ENCODE data around the gene IPPK.

The IPPK gene

GRCh38 chr9:92619601-92620300 is 50.2 kb downstream of the IPPK start:
- DNase-seq (ENCODE audit: low spot score) = no peak
- TF ChIP-seq CTCF (IDR thresholded peaks at IDR 0.05; ENCODE audit: borderline replicate concordance, control extremely low read depth, extremely low read depth, insufficient read depth, missing control alignments) = no peak
- in situ Hi-C loops (cut with MboI; ENCODE audit: low sequenced_read_pairs, unreplicated experiment) = no loop called here

- TF ChIP-seq CTCF (IDR thresholded peaks at IDR 0.05; ENCODE audit: borderline replicate concordance, control extremely low read depth, extremely low read depth, insufficient read depth, missing control alignments) = no peak
- in situ Hi-C loops (cut with MboI; ENCODE audit: low sequenced_read_pairs, unreplicated experiment) = no loop called here
Measured at GRCh38 chr9:92618633-92619225, 51.2 kb downstream of the IPPK start.

GRCh38 chr9:92617951-92618510 is 51.9 kb downstream of the IPPK start:
- in situ Hi-C loops (cut with MboI; ENCODE audit: low sequenced_read_pairs, unreplicated experiment) = no loop called here
- no peak for TF ChIP-seq CTCF (IDR thresholded peaks at IDR 0.05; ENCODE audit: borderline replicate concordance, control extremely low read depth, extremely low read depth, insufficient read depth, missing control alignments)
- no peak for DNase-seq (ENCODE audit: low spot score)

More at GRCh38 chr9:92618633-92619225, 51.2 kb downstream of the IPPK start:
- no peak for DNase-seq (ENCODE audit: low spot score)

- no peak for DNase-seq (ENCODE audit: low spot score)
- in situ Hi-C loops (cut with MboI; ENCODE audit: low sequenced_read_pairs, unreplicated experiment) = no loop called here
- no peak for TF ChIP-seq CTCF (IDR thresholded peaks at IDR 0.05; ENCODE audit: borderline replicate concordance, control extremely low read depth, extremely low read depth, insufficient read depth, missing control alignments)
Measured at GRCh38 chr9:92617195-92617813, 52.6 kb downstream of the IPPK start.

GRCh38 chr9:92616655-92617111 is 53.2 kb downstream of the IPPK start:
- TF ChIP-seq CTCF (IDR thresholded peaks at IDR 0.05; ENCODE audit: borderline replicate concordance, control extremely low read depth, extremely low read depth, insufficient read depth, missing control alignments) = no peak
- in situ Hi-C loops (cut with MboI; ENCODE audit: low sequenced_read_pairs, unreplicated experiment) = no loop called here
- DNase-seq (ENCODE audit: low spot score) = no peak

GRCh38 chr9:92616199-92616641 is 53.7 kb downstream of the IPPK start:
- in situ Hi-C loops (cut with MboI; ENCODE audit: low sequenced_read_pairs, unreplicated experiment) = no loop called here
- no peak for DNase-seq (ENCODE audit: low spot score)

More at GRCh38 chr9:92616199-92616641, 53.7 kb downstream of the IPPK start:
- no peak for TF ChIP-seq CTCF (IDR thresholded peaks at IDR 0.05; ENCODE audit: borderline replicate concordance, control extremely low read depth, extremely low read depth, insufficient read depth, missing control alignments)
